Ishikawa (cell line): Measurements from ENCODE around the gene ZNRF2.

Experiments used
- CEBPB ChIP-seq: IDR thresholded peaks from 2 replicates; pipeline ENCODE4 v1.6.1; 2012
- CREB1 ChIP-seq: IDR thresholded peaks from 2 replicates; pipeline ENCODE4 v1.6.1; 2012; ENCODE audit warnings: low read depth
- EP300 ChIP-seq: IDR thresholded peaks from 2 replicates; pipeline ENCODE4 v1.6.1; 2012; ENCODE audit warnings: borderline replicate concordance
- FOXM1 ChIP-seq: IDR thresholded peaks from 2 replicates; pipeline ENCODE4 v1.6.1; 2012; ENCODE audit warnings: low read depth, borderline replicate concordance
- MAX ChIP-seq: IDR thresholded peaks from 2 replicates; pipeline ENCODE4 v1.6.1; 2012
- RAD21 ChIP-seq: IDR thresholded peaks from 2 replicates; pipeline ENCODE4 v1.6.1; 2012; ENCODE audit warnings: low read depth
- REST ChIP-seq: IDR thresholded peaks from 2 replicates; pipeline ENCODE4 v1.6.1; 2012; ENCODE audit warnings: low read depth, mild to moderate bottlenecking
- TAF1 ChIP-seq: IDR thresholded peaks from 2 replicates; pipeline ENCODE4 v1.6.1; 2012; ENCODE audit warnings: low read depth, mild to moderate bottlenecking
- TCF12 ChIP-seq: IDR thresholded peaks from 2 replicates; pipeline ENCODE4 v1.6.1; 2012; ENCODE audit warnings: low read depth
- TEAD4 ChIP-seq: IDR thresholded peaks from 2 replicates; pipeline ENCODE4 v1.6.1; 2012
- USF1 ChIP-seq: IDR thresholded peaks from 2 replicates; pipeline ENCODE4 v1.6.1; 2012
- YY1 ChIP-seq: IDR thresholded peaks from 2 replicates; pipeline ENCODE4 v1.6.1; 2012; ENCODE audit warnings: low read depth
- ZBTB7A ChIP-seq: IDR thresholded peaks from 2 replicates; pipeline ENCODE4 v1.6.1; 2012; ENCODE audit warnings: low read depth

DNA sequence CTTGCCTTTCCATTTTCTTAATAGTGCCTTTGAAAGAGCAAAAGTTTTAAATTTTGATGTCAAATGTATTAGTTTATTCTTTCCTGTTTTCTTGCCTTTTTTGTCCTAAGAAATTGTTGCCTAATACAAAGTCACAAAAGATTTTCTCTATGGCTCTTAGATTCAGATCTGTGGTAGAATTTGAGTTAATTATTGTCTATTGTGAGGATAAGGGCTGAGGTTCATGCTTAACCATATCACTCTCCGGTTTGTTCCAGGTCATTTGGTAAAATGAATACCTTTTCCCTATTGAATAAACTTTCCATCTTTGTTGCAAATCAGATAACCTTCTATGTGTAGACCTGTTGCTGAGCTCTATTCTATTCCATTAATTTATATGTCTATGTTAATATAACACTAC is 98.2 kb downstream of the ZNRF2 start:
- TF ChIP-seq EP300 (no peak), TAF1 (no peak), USF1 (no peak), MAX (no peak), REST (no peak), TCF12 (no peak), RAD21 (no peak), ZBTB7A (no peak), YY1 (no peak), CREB1 (no peak), FOXM1 (no peak), TEAD4 (no peak), CEBPB (no peak)
